Left lung (tissue), 10 donors: ENCODE results near the gene FUBP3. TPM values are rescaled to one million over a fixed set of nuclear protein-coding genes. Genes with fewer than 3 reads are reported as not detected.

Experiments used
- ATAC-seq: fragments of 200-7000 bp; cut with Tn5 transposase; one replicate; pipeline ENCODE4 v1.9.1; 2020; ENCODE audit warnings: moderate library complexity
- DNase-seq, 4 donors: peaks; one replicate each; pipeline ENCODE4 v3.0.0-alpha.2; 2013 to 2020
- H3K27ac ChIP-seq, 2 donors: fragments of 200-600 bp; sonication (generic) in 1 of 2; one replicate each; pipeline versions ENCODE4 v1.5.0 to v1.8.0; 2020 to 2021
- H3K27me3 ChIP-seq, 2 donors: fragments of 200-600 bp; sonication (generic) in 1 of 2; one replicate each; pipeline versions ENCODE4 v1.5.0 to v1.8.0; 2020 to 2021
- H3K36me3 ChIP-seq, 2 donors: fragments of 200-600 bp; sonication (generic) in 1 of 2; one replicate each; pipeline versions ENCODE4 v1.5.0 to v1.8.0; 2020 to 2021
- H3K4me1 ChIP-seq, 2 donors: fragments of 200-600 bp; one replicate each; pipeline ENCODE4 v1.8.0; 2021
- H3K4me3 ChIP-seq, 2 donors: fragments of 200-600 bp; sonication (generic) in 1 of 2; one replicate each; pipeline versions ENCODE4 v1.5.0 to v1.8.0; 2020 to 2021; ENCODE audit warnings: mild to moderate bottlenecking in 1 of 2
- H3K9me3 ChIP-seq, 2 donors: fragments of 200-600 bp; sonication (generic) in 1 of 2; one replicate each; pipeline versions ENCODE4 v1.5.0 to v1.8.0; 2020 to 2021
- intact Hi-C, 2 donors: fragments of 100-400 bp; cut with DNase I; formaldehyde crosslinking; loops; one replicate each; pipeline versions ENCODE4 v1.11.2 to v1.14.2; 2022
- polyA plus RNA-seq, 6 donors: library from polyadenylated mRNA; unstranded; fragments of 120-200 nt; gene quantifications; one replicate each; pipeline ENCODE4 v1.2.1, GENCODE V29; 2013; ENCODE audit not compliant: insufficient read length in 6 of 6
- total RNA-seq, 2 donors: library from RNA; stranded (reverse); fragmentation: NEBNext Ultra II Directional; extraction: Animal tissue kit (Norgen Biotek cat#: 25700); gene quantifications; one replicate each; pipeline ENCODE4 v1.2.1, GENCODE V29; 2021
- TF ChIP-seq, protein P1 (sequence below), 2 donors: fragments of 200-600 bp; sonication (generic) in 1 of 2; IDR thresholded peaks; one replicate each; pipeline versions ENCODE4 v1.5.0 to v1.8.0; 2021; ENCODE audit warnings: antibody characterized with exemption in 2 of 2
- donor health status: DM: no; HTN: yes; CAD: no.
- donor health status: DM: no; HTN: no; CAD: no.

FUBP3 gene
- total and polyA plus RNA-seq, 8 donors = 33.1 to 70.0 (median 58.9) TPM

DNA sequence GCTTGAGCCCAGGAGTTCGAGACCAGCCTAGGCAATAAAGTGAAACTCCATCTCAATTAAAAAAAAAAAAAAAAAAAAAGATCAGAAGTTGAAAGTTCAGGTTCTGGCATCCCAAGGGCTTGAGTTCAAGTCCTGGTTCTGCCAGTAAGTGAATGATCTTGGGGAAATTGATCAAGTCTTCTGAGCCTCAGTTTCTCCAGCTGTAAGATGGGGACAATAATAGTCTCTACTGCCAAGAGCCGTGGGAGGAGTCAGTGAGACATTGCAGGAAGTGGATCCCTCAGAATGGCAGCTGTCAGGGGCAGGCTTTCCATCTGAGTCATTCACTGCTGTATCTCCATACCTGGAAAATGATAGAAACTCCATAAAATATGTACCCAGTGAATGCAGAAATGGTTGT, 37.8 kb upstream of the FUBP3 start:
- H3K27me3 ChIP-seq = peaks cover 28 to 75% of the 10 kb centered on the region in 2 donors
- ATAC-seq (no peak), DNase-seq (no peak)
- H3K4me3 ChIP-seq = no peak overlapping the region
- no peaks in the 10 kb centered on the region for H3K9me3 ChIP-seq
- intact Hi-C loops = no loop called here
- TF ChIP-seq, protein P1, sequence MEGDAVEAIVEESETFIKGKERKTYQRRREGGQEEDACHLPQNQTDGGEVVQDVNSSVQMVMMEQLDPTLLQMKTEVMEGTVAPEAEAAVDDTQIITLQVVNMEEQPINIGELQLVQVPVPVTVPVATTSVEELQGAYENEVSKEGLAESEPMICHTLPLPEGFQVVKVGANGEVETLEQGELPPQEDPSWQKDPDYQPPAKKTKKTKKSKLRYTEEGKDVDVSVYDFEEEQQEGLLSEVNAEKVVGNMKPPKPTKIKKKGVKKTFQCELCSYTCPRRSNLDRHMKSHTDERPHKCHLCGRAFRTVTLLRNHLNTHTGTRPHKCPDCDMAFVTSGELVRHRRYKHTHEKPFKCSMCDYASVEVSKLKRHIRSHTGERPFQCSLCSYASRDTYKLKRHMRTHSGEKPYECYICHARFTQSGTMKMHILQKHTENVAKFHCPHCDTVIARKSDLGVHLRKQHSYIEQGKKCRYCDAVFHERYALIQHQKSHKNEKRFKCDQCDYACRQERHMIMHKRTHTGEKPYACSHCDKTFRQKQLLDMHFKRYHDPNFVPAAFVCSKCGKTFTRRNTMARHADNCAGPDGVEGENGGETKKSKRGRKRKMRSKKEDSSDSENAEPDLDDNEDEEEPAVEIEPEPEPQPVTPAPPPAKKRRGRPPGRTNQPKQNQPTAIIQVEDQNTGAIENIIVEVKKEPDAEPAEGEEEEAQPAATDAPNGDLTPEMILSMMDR (IDR thresholded peaks at IDR 0.05) = no peak
- no peaks in the 10 kb centered on the region for H3K36me3 ChIP-seq
- H3K4me1 ChIP-seq = peaks cover 0 to 4% of the 10 kb centered on the region in 2 donors
- no peak overlapping the region for H3K27ac ChIP-seq

DNA sequence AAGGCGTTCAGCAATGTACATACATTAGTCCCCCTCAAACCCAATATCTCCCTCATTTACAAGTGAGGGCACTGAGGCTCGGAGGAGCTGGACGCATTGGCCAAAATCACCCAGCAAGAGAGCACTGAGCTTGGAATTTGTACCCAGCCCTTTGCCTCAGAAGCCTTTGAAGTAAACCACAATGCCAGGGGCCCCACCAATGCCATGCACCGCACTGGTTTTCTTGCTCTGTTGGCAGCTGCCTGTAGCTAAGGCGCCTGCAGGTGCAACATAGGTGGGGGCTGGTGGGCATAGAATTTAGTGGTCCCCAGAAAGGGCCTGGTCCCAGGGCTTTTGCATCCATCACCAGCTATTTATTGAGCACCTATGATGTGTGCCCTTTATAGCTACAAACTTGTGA, 37.3 kb upstream of the FUBP3 start:
- no peak for DNase-seq
- Histone ChIP-seq H3K4me1 (peaks cover 0 to 4% of the 10 kb centered on the region in 2 donors), H3K36me3 (no peaks in the 10 kb centered on the region), H3K4me3 (no peak overlapping the region), H3K9me3 (no peaks in the 10 kb centered on the region), H3K27ac (no peak overlapping the region), H3K27me3 (peaks cover 23 to 70% of the 10 kb centered on the region in 2 donors)
- no peak for ATAC-seq
- intact Hi-C loops = no loop called here
- TF ChIP-seq, protein P1 (IDR thresholded peaks at IDR 0.05) = no peak

DNA sequence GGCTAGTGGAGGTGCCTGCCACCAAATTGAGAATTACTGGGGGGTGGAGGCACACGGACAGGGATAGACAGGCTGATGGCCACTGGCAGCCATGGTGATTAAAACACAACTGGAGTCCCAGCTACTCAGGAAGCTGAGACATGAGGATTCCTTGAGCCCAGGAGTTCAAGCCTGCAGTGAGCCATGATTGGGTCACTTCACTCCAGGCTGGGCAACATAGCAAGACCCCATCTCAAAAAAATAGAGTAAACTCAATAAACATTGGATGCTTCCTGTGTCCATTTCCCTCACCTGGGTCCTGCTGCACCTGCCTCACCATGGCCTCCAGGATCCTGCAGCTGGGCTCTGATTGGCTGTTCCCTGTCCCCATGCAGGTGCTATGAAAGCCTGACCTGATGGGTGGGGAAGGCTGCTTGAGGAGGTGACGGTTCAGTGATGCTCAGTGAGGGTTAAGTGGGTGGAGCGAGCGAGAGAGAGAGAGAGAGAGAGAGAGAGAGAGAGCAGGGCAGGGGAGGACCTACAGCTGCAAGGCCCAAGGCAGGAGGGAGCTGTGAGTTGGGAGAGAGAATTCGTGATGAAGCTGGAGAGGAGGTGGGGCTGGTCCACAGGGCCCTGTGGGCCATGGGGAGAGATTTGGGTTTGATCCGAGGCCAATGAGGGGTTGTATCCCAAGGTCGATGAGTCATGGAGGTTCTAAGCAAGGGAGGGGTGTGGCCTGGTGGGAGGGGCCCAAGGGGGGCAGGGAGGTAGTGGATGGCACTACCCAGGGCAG, 36.7 kb upstream of the FUBP3 start:
- H3K27ac ChIP-seq = no peak overlapping the region
- no peaks in the 10 kb centered on the region for H3K36me3 ChIP-seq
- TF ChIP-seq, protein P1 (IDR thresholded peaks at IDR 0.05) = no peak
- ATAC-seq (no peak), DNase-seq (peak in 1 of 4 donors; percentile 50)
- no peak overlapping the region for H3K4me3 ChIP-seq
- H3K9me3 ChIP-seq = no peaks in the 10 kb centered on the region
- intact Hi-C loops = no loop called here
- H3K4me1 ChIP-seq = no peaks in the 10 kb centered on the region
- peaks cover 17 to 64% of the 10 kb centered on the region in 2 donors for H3K27me3 ChIP-seq

DNA sequence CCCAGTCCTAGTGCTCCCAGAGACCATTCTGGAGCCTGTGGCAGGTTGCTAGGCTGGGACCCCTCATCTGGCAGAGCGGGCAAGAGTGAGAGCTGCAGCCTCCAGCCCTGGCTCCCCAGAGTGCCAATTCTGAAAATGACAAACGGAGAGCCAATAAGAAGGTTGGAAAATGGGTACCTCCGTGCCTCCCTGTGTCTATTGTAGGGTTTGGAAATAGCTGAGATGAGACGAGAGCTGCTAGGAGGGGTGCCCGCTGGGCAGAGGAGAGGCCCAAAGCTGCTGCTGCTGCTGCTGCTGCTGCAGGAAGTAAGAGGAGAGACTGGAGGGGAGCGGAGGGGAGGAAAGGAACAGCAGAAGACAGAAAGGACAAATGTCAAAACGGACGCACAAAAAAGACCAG, 36.0 kb upstream of the FUBP3 start:
- Histone ChIP-seq H3K4me1 (no peaks in the 10 kb centered on the region), H3K9me3 (no peaks in the 10 kb centered on the region), H3K27ac (no peak overlapping the region), H3K4me3 (no peak overlapping the region), H3K27me3 (peaks cover 12 to 56% of the 10 kb centered on the region in 2 donors), H3K36me3 (no peaks in the 10 kb centered on the region)
- intact Hi-C loops = no loop called here
- DNase-seq (peak in 1 of 4 donors; percentile 31), ATAC-seq (no peak)
- TF ChIP-seq, protein P1 (IDR thresholded peaks at IDR 0.05) = no peak

DNA sequence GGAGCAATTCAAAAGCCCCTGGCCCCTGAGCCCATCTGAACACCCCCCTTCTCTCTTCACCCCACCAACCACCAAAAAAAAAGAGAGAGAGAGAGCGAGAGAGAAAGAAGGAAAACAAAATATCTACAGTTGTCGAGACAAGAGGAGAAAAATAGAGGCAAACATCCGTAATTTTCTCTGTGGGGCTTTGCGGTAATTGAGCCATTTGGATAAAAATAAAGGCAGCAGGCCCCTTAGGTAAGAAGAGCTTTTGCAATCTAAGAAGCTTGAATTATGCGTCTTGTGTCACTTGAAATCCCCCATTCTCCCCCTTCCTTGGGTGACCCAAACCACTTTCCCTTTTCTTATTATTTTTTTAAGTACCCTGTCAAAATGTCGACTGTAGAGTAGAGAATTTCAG, 35.5 kb upstream of the FUBP3 start:
- no peak for ATAC-seq

More for the DNA sequence above, 35.5 kb upstream of the FUBP3 start:
- Histone ChIP-seq H3K36me3 (no peaks in the 10 kb centered on the region), H3K4me1 (no peaks in the 10 kb centered on the region), H3K27me3 (peaks cover 8 to 51% of the 10 kb centered on the region in 2 donors), H3K9me3 (no peaks in the 10 kb centered on the region), H3K27ac (no peak overlapping the region), H3K4me3 (no peak overlapping the region)
- TF ChIP-seq, protein P1 (IDR thresholded peaks at IDR 0.05) = no peak
- intact Hi-C loops = no loop called here
- DNase-seq = no peak
